Measurements from ENCODE around the gene TRPM6.
"Not testable (repeated sequence)": the region's sequence is repeated elsewhere in the genome, so short reads cannot be mapped to it uniquely, and the experiment has no call there.

TRPM6 gene

DNA sequence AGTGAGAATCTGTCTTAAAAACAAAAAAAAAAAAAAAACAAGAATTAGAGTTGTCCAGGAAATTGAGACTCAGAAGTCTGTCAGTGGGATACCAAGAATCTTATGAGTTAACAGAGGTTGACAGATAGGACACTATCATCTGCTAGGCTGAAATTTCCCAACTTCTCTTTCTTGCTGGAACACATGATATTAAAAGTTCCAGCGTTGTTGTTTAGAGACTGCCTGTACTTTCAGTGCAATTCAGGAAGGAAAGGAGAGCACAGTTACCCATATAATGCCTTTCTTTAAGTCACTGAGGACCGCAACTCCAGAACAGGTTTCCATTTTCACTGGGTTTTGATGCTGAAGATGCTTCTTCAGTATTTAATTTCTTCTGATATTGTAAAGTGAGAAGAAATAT lies 13.5 kb downstream of the TRPM6 start:
- H3K4me3 ChIP-seq (replicated peaks in 1 of 2; ENCODE audit: low read depth in 2 of 2, low read length in 2 of 2): no peak overlapping the region
- TF ChIP-seq, protein P1, sequence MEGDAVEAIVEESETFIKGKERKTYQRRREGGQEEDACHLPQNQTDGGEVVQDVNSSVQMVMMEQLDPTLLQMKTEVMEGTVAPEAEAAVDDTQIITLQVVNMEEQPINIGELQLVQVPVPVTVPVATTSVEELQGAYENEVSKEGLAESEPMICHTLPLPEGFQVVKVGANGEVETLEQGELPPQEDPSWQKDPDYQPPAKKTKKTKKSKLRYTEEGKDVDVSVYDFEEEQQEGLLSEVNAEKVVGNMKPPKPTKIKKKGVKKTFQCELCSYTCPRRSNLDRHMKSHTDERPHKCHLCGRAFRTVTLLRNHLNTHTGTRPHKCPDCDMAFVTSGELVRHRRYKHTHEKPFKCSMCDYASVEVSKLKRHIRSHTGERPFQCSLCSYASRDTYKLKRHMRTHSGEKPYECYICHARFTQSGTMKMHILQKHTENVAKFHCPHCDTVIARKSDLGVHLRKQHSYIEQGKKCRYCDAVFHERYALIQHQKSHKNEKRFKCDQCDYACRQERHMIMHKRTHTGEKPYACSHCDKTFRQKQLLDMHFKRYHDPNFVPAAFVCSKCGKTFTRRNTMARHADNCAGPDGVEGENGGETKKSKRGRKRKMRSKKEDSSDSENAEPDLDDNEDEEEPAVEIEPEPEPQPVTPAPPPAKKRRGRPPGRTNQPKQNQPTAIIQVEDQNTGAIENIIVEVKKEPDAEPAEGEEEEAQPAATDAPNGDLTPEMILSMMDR (IDR thresholded peaks at IDR 0.05; ENCODE audit: low read depth, low read length): no peak
- no peak for DNase-seq (ENCODE audit: low read depth in 2 of 2)

- no peak overlapping the region for H3K4me3 ChIP-seq (replicated peaks in 1 of 2; ENCODE audit: low read depth in 2 of 2, low read length in 2 of 2)
- no peak for DNase-seq (ENCODE audit: low read depth in 2 of 2)
- TF ChIP-seq, protein P1 (IDR thresholded peaks at IDR 0.05; ENCODE audit: low read depth, low read length): no peak
These were observed 15.0 kb downstream of the TRPM6 start for GRCh38 chr9:74872619-74873233.

- DNase-seq (ENCODE audit: low read depth in 2 of 2): no peak
- no peak overlapping the region for H3K4me3 ChIP-seq (replicated peaks in 1 of 2; ENCODE audit: low read depth in 2 of 2, low read length in 2 of 2)
- TF ChIP-seq, protein P1 (IDR thresholded peaks at IDR 0.05; ENCODE audit: low read depth, low read length): no peak
These were observed 20.2 kb downstream of the TRPM6 start for GRCh38 chr9:74867483-74867882.

DNA sequence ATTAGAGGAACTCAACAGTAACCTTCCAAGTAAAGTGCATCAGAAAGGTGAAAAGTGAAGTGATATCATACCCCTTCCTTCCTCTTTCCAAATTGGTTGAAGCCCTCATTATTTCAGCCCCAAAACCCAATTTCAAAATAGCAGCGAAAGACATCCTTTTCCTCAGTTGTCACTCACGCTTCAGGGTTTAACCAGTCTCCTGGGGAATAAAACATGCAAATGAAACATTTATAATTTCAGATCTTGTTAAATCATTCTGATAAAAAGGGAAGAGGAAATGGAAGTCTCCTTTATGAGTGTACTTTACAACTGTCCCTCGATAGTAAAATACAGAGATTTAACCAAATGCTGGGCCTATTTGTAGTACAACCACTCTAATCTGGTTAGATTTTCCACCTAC lies 22.5 kb downstream of the TRPM6 start:
- no peak for DNase-seq (ENCODE audit: low read depth in 2 of 2)
- no peak overlapping the region for H3K4me3 ChIP-seq (replicated peaks in 1 of 2; ENCODE audit: low read depth in 2 of 2, low read length in 2 of 2)
- TF ChIP-seq, protein P1 (IDR thresholded peaks at IDR 0.05; ENCODE audit: low read depth, low read length): no peak

- DNase-seq (ENCODE audit: low read depth in 2 of 2): no peak
- no peak overlapping the region for H3K4me3 ChIP-seq (replicated peaks in 1 of 2; ENCODE audit: low read depth in 2 of 2, low read length in 2 of 2)
- TF ChIP-seq, protein P1 (IDR thresholded peaks at IDR 0.05; ENCODE audit: low read depth, low read length): no peak
These were observed 25.8 kb downstream of the TRPM6 start for GRCh38 chr9:74861773-74862474.

GRCh38 chr9:74861071-74861470 lies 26.6 kb downstream of the TRPM6 start:
- TF ChIP-seq, protein P1 (IDR thresholded peaks at IDR 0.05; ENCODE audit: low read depth, low read length): no peak
- no peak for DNase-seq (ENCODE audit: low read depth in 2 of 2)
- H3K4me3 ChIP-seq (replicated peaks in 1 of 2; ENCODE audit: low read depth in 2 of 2, low read length in 2 of 2): no peak overlapping the region

GRCh38 chr9:74860247-74860646 lies 27.5 kb downstream of the TRPM6 start:
- not testable (repeated sequence) for H3K4me3 ChIP-seq (replicated peaks in 1 of 2; ENCODE audit: low read depth in 2 of 2, low read length in 2 of 2); DNase-seq (ENCODE audit: low read depth in 2 of 2)

Measured in cardiac fibroblast (primary cell).